HEK293T (cell line): ENCODE data around the gene SLC9A9.

Experiments used
- CTCF ChIA-PET: fragments of 350-600 bp; formaldehyde crosslinking; extraction: SDS; loops from one replicate; lab custom pipeline; 2021; ENCODE audit warnings: antibody characterized with exemption, inconsistent platforms; lab: Yijun Ruan, JAX
- POLR2A ChIA-PET: fragments of 350-600 bp; formaldehyde crosslinking; extraction: SDS; loops from one replicate; lab custom pipeline; 2020; ENCODE audit warnings: antibody characterized with exemption, inconsistent platforms; lab: Yijun Ruan, JAX
- DNase-seq: peaks from one replicate; pipeline ENCODE4 v3.0.0; 2012; ENCODE audit warnings: mixed read lengths; ENCODE audit errors: extremely low spot score
- ARNT ChIP-seq: fragments of 450-650 bp; IDR thresholded peaks from 2 replicates; pipeline ENCODE4 v1.6.1; 2017; ENCODE audit warnings: mild to moderate bottlenecking
- BHLHE40 ChIP-seq: fragments of 450-650 bp; IDR thresholded peaks from 2 replicates; pipeline ENCODE4 v1.6.1; 2016; ENCODE audit warnings: mild to moderate bottlenecking, moderate library complexity, borderline replicate concordance
- CTBP1 ChIP-seq: fragments of 450-650 bp; IDR thresholded peaks from 2 replicates; pipeline ENCODE4 v1.6.1; 2016; ENCODE audit warnings: borderline replicate concordance
- ELF4 ChIP-seq: fragments of 450-650 bp; IDR thresholded peaks from 2 replicates; pipeline ENCODE4 v1.6.1; 2017; ENCODE audit warnings: antibody characterized with exemption
- FOXA1 ChIP-seq: fragments of 450-650 bp; IDR thresholded peaks from 2 replicates; pipeline ENCODE4 v1.6.1; 2016; ENCODE audit warnings: mild to moderate bottlenecking
- FOXK2 ChIP-seq: fragments of 450-650 bp; IDR thresholded peaks from 2 replicates; pipeline ENCODE4 v1.6.1; 2016; ENCODE audit warnings: mild to moderate bottlenecking
- FOXM1 ChIP-seq: fragments of 450-650 bp; IDR thresholded peaks from 2 replicates; pipeline ENCODE4 v1.6.1; 2017; ENCODE audit warnings: mild to moderate bottlenecking, borderline replicate concordance
- HDGF ChIP-seq: fragments of 450-650 bp; IDR thresholded peaks from 2 replicates; pipeline ENCODE4 v1.6.1; 2017; ENCODE audit warnings: antibody characterized with exemption, borderline replicate concordance
- L3MBTL2 ChIP-seq: fragments of 450-650 bp; conservative IDR thresholded peaks from 2 replicates; pipeline ENCODE4 v1.6.1; 2016; ENCODE audit warnings: mild to moderate bottlenecking
- LEF1 ChIP-seq: fragments of 450-650 bp; IDR thresholded peaks from 2 replicates; pipeline ENCODE4 v1.6.1; 2017; ENCODE audit warnings: mild to moderate bottlenecking, borderline replicate concordance
- NFRKB ChIP-seq: fragments of 450-650 bp; IDR thresholded peaks from 2 replicates; pipeline ENCODE4 v1.6.1; 2016; ENCODE audit warnings: mild to moderate bottlenecking, moderate library complexity
- SP1 ChIP-seq: fragments of 450-650 bp; IDR thresholded peaks from 2 replicates; pipeline ENCODE4 v1.6.1; 2017
- SUZ12 ChIP-seq: fragments of 450-650 bp; IDR thresholded peaks from 2 replicates; pipeline ENCODE4 v1.6.1; 2016; ENCODE audit warnings: mild to moderate bottlenecking
- TARDBP ChIP-seq: fragments of 450-650 bp; IDR thresholded peaks from 2 replicates; pipeline ENCODE4 v1.6.1; 2016
- ZNF384 ChIP-seq: fragments of 450-650 bp; IDR thresholded peaks from 2 replicates; pipeline ENCODE4 v1.6.1; 2016
- TF ChIP-seq, protein P1 (sequence below): fragments of 450-650 bp; IDR thresholded peaks from 2 replicates; pipeline ENCODE4 v1.6.1; 2016

Gene SLC9A9

DNA sequence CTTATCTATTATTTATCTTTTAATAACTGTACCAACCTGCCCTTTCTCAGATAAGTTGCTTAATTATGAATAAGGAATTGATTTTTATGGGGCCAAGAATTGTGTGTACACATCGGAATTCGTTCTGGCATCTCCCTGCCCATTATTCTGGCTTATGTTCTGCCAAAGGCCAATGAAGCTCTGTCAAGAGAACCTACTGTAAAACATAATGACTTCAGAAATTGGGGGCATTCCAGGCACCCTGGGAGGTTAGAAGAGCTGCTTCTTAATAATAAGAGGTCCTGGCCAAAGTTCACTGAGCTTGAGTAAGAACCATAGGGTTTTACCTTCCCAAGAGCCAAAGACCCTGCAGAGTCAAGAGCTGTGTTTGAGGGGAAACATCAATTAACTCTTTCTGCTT is 261.7 kb downstream of the SLC9A9 start:
- TF ChIP-seq, protein P1, sequence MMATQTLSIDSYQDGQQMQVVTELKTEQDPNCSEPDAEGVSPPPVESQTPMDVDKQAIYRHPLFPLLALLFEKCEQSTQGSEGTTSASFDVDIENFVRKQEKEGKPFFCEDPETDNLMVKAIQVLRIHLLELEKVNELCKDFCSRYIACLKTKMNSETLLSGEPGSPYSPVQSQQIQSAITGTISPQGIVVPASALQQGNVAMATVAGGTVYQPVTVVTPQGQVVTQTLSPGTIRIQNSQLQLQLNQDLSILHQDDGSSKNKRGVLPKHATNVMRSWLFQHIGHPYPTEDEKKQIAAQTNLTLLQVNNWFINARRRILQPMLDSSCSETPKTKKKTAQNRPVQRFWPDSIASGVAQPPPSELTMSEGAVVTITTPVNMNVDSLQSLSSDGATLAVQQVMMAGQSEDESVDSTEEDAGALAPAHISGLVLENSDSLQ = no peak
- no peak for TF ChIP-seq FOXM1
- no peak for TF ChIP-seq SP1
- no peak for TF ChIP-seq ZNF384
- no peak for TF ChIP-seq SUZ12
- TF ChIP-seq L3MBTL2 = no peak
- TF ChIP-seq TARDBP = no peak
- TF ChIP-seq CTBP1 = no peak
- ChIA-PET POLR2A (no interaction called here), CTCF (no interaction called here)
- no peak for DNase-seq

- DNase-seq = no peak
- no peak for TF ChIP-seq SUZ12
- TF ChIP-seq FOXM1 = no peak
- TF ChIP-seq ZNF384 = no peak
- no peak for TF ChIP-seq FOXA1
- TF ChIP-seq NFRKB = no peak
- TF ChIP-seq ARNT = no peak
- TF ChIP-seq SP1 = no peak
- no peak for TF ChIP-seq BHLHE40
- TF ChIP-seq FOXK2 = no peak
- TF ChIP-seq HDGF = no peak
- TF ChIP-seq, protein P1 = no peak
- TF ChIP-seq CTBP1 = no peak
- no peak for TF ChIP-seq LEF1
- TF ChIP-seq TARDBP = no peak
- no peak for TF ChIP-seq L3MBTL2
- no peak for TF ChIP-seq ELF4
- POLR2A ChIA-PET = no interaction called here
- CTCF ChIA-PET = no interaction called here
Observed at GRCh38 chr3:143585720-143586456, 262.4 kb downstream of the SLC9A9 start.

GRCh38 chr3:143584474-143584873 is 263.8 kb downstream of the SLC9A9 start:
- ChIA-PET POLR2A (no interaction called here), CTCF (no interaction called here)
- TF ChIP-seq ELF4 (no peak), ARNT (no peak), FOXM1 (no peak), SUZ12 (no peak), FOXA1 (no peak), BHLHE40 (no peak), CTBP1 (no peak), TARDBP (no peak), NFRKB (no peak), ZNF384 (no peak)
- TF ChIP-seq, protein P1 = no peak
- no peak for DNase-seq

DNA sequence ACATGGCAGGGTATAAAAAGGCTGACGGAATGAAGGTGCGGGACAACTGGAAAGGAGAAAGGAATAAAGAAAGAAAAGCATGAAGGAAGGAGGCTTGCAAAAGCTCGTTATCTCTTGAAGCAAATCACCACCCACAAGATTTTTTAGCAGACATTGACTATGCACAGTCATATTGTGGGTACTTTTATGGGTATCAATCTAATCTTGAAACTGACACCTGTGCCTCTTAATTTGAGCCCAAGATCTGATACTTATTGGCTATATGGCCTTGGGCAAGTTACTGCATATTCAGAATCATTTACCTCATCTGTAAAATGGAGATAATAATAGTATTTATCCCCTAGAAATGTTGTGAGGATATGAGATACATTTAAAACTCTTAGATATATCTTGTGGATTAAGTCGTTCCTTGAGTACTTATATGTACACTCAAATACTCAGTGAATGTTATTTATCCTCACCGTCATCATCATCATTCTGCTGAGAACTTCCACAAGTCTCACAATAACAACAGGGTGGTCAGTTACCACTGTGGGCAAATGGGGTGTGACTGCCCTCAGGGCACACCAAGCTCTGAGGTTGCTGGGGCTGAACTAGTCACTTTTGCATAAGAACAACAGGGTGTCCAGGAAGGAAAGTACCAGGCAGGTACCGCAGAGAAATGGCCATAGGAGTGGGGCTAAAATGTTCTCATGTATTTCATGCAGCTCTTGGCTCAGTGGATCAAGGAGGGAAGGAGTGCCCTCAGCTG is 266.1 kb downstream of the SLC9A9 start:
- POLR2A ChIA-PET = no interaction called here
- DNase-seq = no peak
- TF ChIP-seq, protein P1 = no peak
- TF ChIP-seq NFRKB (no peak), ARNT (no peak), SP1 (no peak)
- CTCF ChIA-PET = no interaction called here

DNA sequence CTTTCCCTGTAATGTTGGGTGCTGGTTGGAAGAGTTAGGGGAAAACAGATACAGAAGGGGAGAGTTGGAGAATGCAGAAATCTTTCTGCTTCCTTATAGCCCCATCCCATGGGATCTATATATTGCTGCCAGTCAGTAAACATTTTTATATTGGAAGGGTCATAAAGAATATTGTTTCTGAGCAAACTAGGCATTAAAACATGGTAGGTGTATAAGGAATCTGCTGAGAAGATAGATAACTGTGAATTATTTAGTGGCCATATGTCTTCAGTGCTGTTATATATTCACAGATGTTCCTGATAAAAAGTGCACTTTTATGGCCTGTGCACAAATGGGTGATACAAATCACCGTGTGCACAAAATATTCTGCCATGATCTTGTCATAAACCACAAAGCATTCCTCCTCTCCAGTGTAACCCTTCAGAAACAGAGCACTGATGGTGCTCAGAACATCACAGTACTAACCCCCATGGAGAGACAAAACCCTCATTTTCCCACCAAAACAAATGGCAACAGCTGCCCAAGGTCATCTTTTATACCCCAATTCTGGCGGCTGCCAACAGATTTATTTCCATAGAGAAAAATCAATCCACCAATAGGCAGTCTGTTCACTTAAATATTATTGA is 269.3 kb downstream of the SLC9A9 start:
- CTCF ChIA-PET = no interaction called here
- DNase-seq = no peak
- TF ChIP-seq FOXK2 = no peak
- no peak for TF ChIP-seq FOXA1
- no peak for TF ChIP-seq LEF1
- TF ChIP-seq, protein P1 = no peak
- TF ChIP-seq L3MBTL2 = no peak
- no peak for TF ChIP-seq CTBP1
- TF ChIP-seq HDGF = no peak
- no peak for TF ChIP-seq ELF4
- TF ChIP-seq TARDBP = no peak
- no peak for TF ChIP-seq SP1
- no peak for TF ChIP-seq FOXM1
- no peak for TF ChIP-seq ARNT
- POLR2A ChIA-PET = no interaction called here
